A673 (cell line): ENCODE measurements around the gene TSGA10IP. TPM values are rescaled to one million over a fixed set of nuclear protein-coding genes. Genes with fewer than 3 reads are reported as not detected.
A peak's percentile ranks its signal among the peaks of the same experiment; 100 is the strongest.

Experiments
- BruUV-seq: library from RNA; stranded (reverse); fragments of 400-500 nt; replicated peaks from 2 replicates; lab custom pipeline; 2021; lab: Mats Ljungman, UMichigan
- CTCF ChIA-PET: fragments of 300-600 bp; sonication (Branson Sonifier 250); formaldehyde crosslinking; loops from one replicate; lab custom pipeline; 2022; ENCODE audit warnings: antibody characterized with exemption; lab: Charles Lee
- POLR2A ChIA-PET: fragments of 300-600 bp; sonication (Branson Sonifier 250); formaldehyde crosslinking; loops from one replicate; lab custom pipeline; 2022; ENCODE audit warnings: antibody characterized with exemption; ENCODE audit not compliant: low non-redundant PET; lab: Charles Lee
- DNase-seq: peaks from one replicate; pipeline ENCODE4 v3.0.0-alpha.2; 2015; ENCODE audit warnings: low spot score
- H3K27ac ChIP-seq: fragments of 200-600 bp; sonication (generic); 2 replicates; pipeline ENCODE4 v1.5.1; 2016; ENCODE audit warnings: mixed run types, low read depth, mild to moderate bottlenecking, mixed read lengths, antibody characterized with exemption, low read length; ENCODE audit not compliant: poor library complexity, severe bottlenecking
- H3K27me3 ChIP-seq: fragments of 200-600 bp; sonication (generic); replicated peaks from 2 replicates; pipeline ENCODE4 v1.6.1; 2017; ENCODE audit warnings: mixed run types, low read depth, mild to moderate bottlenecking, mixed read lengths, antibody characterized with exemption, low read length; ENCODE audit not compliant: insufficient read depth, poor library complexity
- H3K36me3 ChIP-seq: fragments of 200-600 bp; sonication (generic); 2 replicates; pipeline ENCODE4 v1.6.1; 2016; ENCODE audit warnings: mixed run types, mild to moderate bottlenecking, mixed read lengths, antibody characterized with exemption, low read length; ENCODE audit not compliant: insufficient read depth, poor library complexity, severe bottlenecking
- H3K4me1 ChIP-seq: fragments of 200-600 bp; sonication (generic); 2 replicates; pipeline ENCODE4 v1.6.1; 2017; ENCODE audit warnings: mixed run types, mild to moderate bottlenecking, mixed read lengths, antibody characterized with exemption, low read length; ENCODE audit not compliant: insufficient read depth, poor library complexity, severe bottlenecking
- H3K4me3 ChIP-seq: fragments of 200-600 bp; sonication (generic); 2 replicates; pipeline ENCODE4 v1.5.1; 2016; ENCODE audit warnings: low read depth, mixed run types, mild to moderate bottlenecking, mixed read lengths, low read length; ENCODE audit not compliant: poor library complexity, severe bottlenecking
- H3K9me3 ChIP-seq: fragments of 200-600 bp; sonication (generic); 2 replicates; pipeline ENCODE4 v1.6.1; 2016; ENCODE audit warnings: mixed run types, low read depth, mild to moderate bottlenecking, mixed read lengths, antibody characterized with exemption, low read length; ENCODE audit not compliant: poor library complexity, severe bottlenecking
- CTCF ChIP-seq: fragments of 300-800, 200-600 bp; sonication (generic); conservative IDR thresholded peaks from 2 replicates; pipeline ENCODE4 v1.5.1; 2017; ENCODE audit warnings: low read depth, mild to moderate bottlenecking, antibody characterized with exemption, low read length, moderate library complexity, mixed read lengths
- EZH2 ChIP-seq: fragments of 200-600 bp; sonication (generic); IDR thresholded peaks from 2 replicates; pipeline ENCODE4 v1.6.1; 2017; ENCODE audit warnings: borderline replicate concordance, low read depth, mild to moderate bottlenecking, mixed read lengths, antibody characterized with exemption, low read length; ENCODE audit not compliant: poor library complexity, severe bottlenecking
- intact Hi-C: fragments of 100-400 bp; cut with micrococcal nuclease; formaldehyde crosslinking; loops from one replicate; pipeline ENCODE4 v1.10.0; 2022; ENCODE audit not compliant: unreplicated experiment
- total RNA-seq: library from RNA; stranded (reverse); gene quantifications from 2 replicates; pipeline ENCODE4 v1.2.3, GENCODE V29; 2021

Gene TSGA10IP
- total RNA-seq, 1 experiment from 2014 or later: not detected

DNA sequence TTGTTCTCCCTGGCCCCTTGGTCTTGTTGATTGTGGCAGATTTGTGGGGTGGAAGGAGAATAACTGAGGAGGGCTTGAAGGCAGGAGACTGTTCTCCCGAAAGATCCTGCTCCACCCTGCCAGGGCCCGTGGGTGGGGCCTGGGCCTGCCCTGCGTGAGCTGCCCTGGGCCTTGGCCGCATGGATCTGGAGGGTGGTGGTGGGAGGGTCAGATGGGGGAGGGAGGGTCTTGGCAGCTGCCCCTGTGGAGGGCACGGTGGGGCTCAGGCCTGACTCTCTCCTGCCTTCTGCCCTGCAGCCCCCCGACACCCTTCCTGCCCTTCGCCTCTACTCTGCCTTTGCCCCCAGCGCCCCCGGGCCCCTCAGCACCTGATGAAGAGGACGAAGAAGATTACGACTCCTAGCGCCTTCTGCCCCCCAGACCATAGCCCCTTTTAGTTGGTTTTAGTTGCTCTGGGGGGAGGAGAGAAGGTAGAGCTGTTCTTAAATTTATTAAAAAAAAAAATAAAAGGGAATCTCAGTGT lies 24.2 kb upstream of the TSGA10IP start:
- no TSS peak for BruUV-seq
- ChIA-PET POLR2A (no interaction called here), CTCF (no interaction called here)
- no peaks in the 10 kb centered on the region for H3K9me3 ChIP-seq
- peaks cover 16% of the 10 kb centered on the region for H3K4me1 ChIP-seq
- TF ChIP-seq EZH2: no peak
- no peak for TF ChIP-seq CTCF
- intact Hi-C loops: no loop called here
- no peak overlapping the region for H3K27ac ChIP-seq
- peaks cover 12% of the 10 kb centered on the region for H3K36me3 ChIP-seq
- H3K27me3 ChIP-seq: no peaks in the 10 kb centered on the region
- peak overlapping the region; percentile 83 for H3K4me3 ChIP-seq
- no peak for DNase-seq

- Histone ChIP-seq H3K4me3 (no peak overlapping the region), H3K9me3 (no peaks in the 10 kb centered on the region), H3K27me3 (no peaks in the 10 kb centered on the region), H3K36me3 (peaks cover 12% of the 10 kb centered on the region), H3K4me1 (peaks cover 11% of the 10 kb centered on the region), H3K27ac (no peak overlapping the region)
- no TSS peak for BruUV-seq
- POLR2A ChIA-PET: no interaction called here
- intact Hi-C loops: no loop called here
- no peak for DNase-seq
- CTCF ChIA-PET: no interaction called here
- no peak for TF ChIP-seq CTCF
- no peak for TF ChIP-seq EZH2
Measured at GRCh38 chr11:65921876-65922275, 23.4 kb upstream of the TSGA10IP start.

DNA sequence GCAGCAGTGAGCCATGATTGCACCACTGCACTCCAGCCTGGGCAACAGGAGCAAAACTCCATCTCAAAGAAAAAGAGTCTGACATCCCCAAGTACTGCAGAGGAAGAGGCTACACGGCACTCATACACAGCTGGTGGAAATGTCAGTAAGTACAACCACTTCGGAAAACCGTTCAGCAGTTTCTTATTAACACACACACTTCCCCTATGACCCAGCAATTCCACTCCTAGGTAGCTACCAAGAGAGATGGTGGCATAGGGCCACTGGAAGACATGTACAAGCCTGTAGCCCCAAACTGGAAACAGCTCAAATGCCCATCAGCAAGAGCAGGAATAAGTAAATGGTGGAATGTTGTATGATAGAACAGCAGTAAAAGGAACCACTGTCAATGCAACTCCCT lies 22.7 kb upstream of the TSGA10IP start:
- CTCF ChIA-PET: no interaction called here
- intact Hi-C loops: no loop called here
- peaks cover 5% of the 10 kb centered on the region for H3K4me1 ChIP-seq
- peaks cover 12% of the 10 kb centered on the region for H3K36me3 ChIP-seq
- H3K27ac ChIP-seq: no peak overlapping the region
- no peak for DNase-seq
- no TSS peak for BruUV-seq
- POLR2A ChIA-PET: no interaction called here
- H3K27me3 ChIP-seq: no peaks in the 10 kb centered on the region
- H3K9me3 ChIP-seq: no peaks in the 10 kb centered on the region
- H3K4me3 ChIP-seq: no peak overlapping the region
- TF ChIP-seq EZH2 (no peak), CTCF (no peak)
